ENCODE measurements around the gene PNPLA7.

DNA sequence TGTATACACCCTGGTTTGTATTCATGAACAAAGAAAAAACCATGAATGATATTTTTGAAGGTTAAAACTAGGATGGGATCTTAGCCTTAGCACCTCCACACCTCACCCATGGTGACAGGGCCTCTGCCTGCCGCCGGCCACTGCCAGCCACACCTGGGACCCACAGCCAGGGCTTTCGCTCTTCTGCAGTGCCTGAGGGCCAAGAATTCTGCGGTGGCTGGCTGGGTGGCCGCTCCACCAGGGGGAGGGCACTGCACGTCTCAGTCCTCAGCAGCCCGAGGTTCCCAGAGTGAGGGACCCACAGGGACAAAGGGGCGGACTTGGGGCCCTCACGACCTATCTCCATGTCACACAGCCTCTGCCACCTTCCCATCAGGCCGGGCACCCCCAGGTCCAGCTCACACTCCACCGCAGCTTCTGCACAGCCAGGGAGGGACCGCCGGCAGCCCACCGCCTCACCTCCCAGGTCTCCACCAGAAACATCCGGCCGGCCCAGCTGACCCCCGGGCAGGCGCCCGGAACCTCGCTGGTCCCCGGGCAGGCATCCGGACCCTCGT, 134.1 kb downstream of the PNPLA7 start:
- no peak for TF ChIP-seq TEAD2 (CRISPR knock-in tag; IDR thresholded peaks at IDR 0.05)
- no peak for TF ChIP-seq GTF2F1 (IDR thresholded peaks at IDR 0.05; ENCODE audit: low read length)
- no peak for TF ChIP-seq JUN (CRISPR knock-in tag; IDR thresholded peaks at IDR 0.05)
- TF ChIP-seq MEIS1 (CRISPR knock-in tag; IDR thresholded peaks at IDR 0.05; ENCODE audit: borderline replicate concordance), result no peak
- TF ChIP-seq TAF1 (CRISPR knock-in tag; IDR thresholded peaks at IDR 0.05), result no peak
- no peak for TF ChIP-seq ZNF672 (CRISPR knock-in tag; IDR thresholded peaks at IDR 0.05)
- no peak for TF ChIP-seq PCBP2 (optimal IDR thresholded peaks at IDR 0.05; ENCODE audit: low read depth, low read length, poor library complexity, severe bottlenecking)

Data from HepG2 (cell line).